ENCODE data around the gene LTBR.

The LTBR gene

DNA sequence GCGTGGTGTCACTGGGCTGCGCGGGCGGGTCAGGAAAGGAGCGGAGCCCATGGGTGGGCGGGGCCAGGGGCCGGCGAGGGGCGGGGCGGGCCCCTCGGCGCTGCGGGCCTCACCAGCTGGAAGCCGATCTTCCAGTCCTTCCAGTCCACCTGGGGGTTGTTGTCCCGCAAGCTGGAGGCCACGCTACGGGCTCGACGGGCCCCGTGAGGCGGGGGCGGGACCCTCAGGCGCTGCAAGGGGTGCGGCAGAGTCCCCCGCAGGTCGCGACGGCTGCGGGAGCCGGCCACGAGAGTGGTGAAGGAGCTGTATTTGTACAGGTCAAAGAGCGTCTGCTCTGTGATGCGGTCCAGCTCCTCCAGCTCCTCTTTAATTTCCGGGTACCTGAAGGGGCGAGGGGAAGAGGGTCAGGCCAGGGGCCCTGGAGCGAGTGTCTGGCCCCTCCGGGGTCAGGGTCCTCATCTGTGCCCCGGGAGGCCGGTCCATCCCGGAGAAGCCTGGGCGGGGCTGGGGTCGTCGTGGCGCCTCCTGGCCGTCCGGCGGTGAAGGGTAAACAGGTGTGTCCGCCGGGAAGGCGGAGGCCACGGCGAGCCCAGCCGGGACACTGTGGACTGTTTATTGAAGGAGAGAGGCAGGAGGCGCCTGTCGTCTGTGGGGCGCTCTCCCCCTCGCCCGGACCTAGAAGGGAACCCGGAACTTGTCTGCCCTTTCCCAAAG, 20.5 kb upstream of the LTBR start:
- DNase-seq (ENCODE audit: low read depth in 1 of 2, low spot score in 1 of 2) = peak; percentile 60 to 79
- in situ Hi-C loops (cut with HindIII; ENCODE audit: low pct_unique_long_range_greater_than_20kb, low sequenced_read_pairs) = no loop called here
- no peak for TF ChIP-seq JUND (IDR thresholded peaks at IDR 0.05; ENCODE audit: low read depth)

GRCh38 chr12:6364044-6364374, 20.0 kb upstream of the LTBR start:
- TF ChIP-seq JUND (IDR thresholded peaks at IDR 0.05; ENCODE audit: low read depth) = no peak
- in situ Hi-C loops (cut with HindIII; ENCODE audit: low pct_unique_long_range_greater_than_20kb, low sequenced_read_pairs) = no loop called here
- peak in 1 of 2 experiments; percentile 84 for DNase-seq (ENCODE audit: low read depth in 1 of 2, low spot score in 1 of 2)

GRCh38 chr12:6367065-6367968, 16.6 kb upstream of the LTBR start:
- in situ Hi-C loops (cut with HindIII; ENCODE audit: low pct_unique_long_range_greater_than_20kb, low sequenced_read_pairs) = no loop called here
- no peak for DNase-seq (ENCODE audit: low read depth in 1 of 2, low spot score in 1 of 2)

GRCh38 chr12:6367969-6368892, 15.7 kb upstream of the LTBR start:
- TF ChIP-seq JUND (IDR thresholded peaks at IDR 0.05; ENCODE audit: low read depth) = no peak
- DNase-seq (ENCODE audit: low read depth in 1 of 2, low spot score in 1 of 2) = peak in 1 of 2 experiments; percentile 58
- in situ Hi-C loops (cut with HindIII; ENCODE audit: low pct_unique_long_range_greater_than_20kb, low sequenced_read_pairs) = no loop called here

More at GRCh38 chr12:6367065-6367968, 16.6 kb upstream of the LTBR start:
- TF ChIP-seq JUND (IDR thresholded peaks at IDR 0.05; ENCODE audit: low read depth) = no peak

GRCh38 chr12:6368906-6369525, 14.9 kb upstream of the LTBR start:
- TF ChIP-seq JUND (IDR thresholded peaks at IDR 0.05; ENCODE audit: low read depth) = no peak
- no peak for DNase-seq (ENCODE audit: low read depth in 1 of 2, low spot score in 1 of 2)
- in situ Hi-C loops (cut with HindIII; ENCODE audit: low pct_unique_long_range_greater_than_20kb, low sequenced_read_pairs) = no loop called here

DNA sequence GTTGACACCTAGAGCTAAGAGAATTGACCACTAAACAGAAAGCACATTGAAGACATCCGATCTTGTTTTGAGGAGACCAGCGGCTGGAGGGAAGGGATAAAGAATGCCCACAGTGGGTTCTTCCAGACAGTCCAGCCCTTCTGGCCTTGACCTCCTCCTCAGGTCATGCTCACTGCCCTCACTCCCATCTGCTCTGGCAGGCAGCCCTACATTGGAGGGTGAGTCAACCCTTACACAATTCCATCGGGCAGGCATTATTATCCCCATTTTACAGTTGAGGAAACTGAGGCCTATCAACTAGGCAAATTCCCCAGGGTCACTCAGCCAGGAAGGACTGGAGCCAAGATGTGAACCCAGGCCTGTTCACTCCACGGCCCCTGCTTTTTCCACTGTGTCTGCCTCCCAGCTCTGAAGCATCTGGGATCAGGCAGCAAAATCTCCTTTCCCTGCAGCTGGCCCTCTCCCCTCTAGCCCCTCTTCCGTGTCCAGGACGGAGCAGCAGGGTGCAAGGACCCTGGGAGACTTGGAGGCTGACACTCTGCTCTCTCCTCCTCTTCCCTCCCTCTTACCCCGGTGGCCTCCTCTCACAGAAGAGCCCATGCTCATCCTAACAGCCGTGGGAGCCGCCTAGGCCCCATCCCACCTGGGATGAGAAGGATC, 13.9 kb upstream of the LTBR start:
- in situ Hi-C loops (cut with HindIII; ENCODE audit: low pct_unique_long_range_greater_than_20kb, low sequenced_read_pairs) = no loop called here
- TF ChIP-seq JUND (IDR thresholded peaks at IDR 0.05; ENCODE audit: low read depth) = no peak
- DNase-seq (ENCODE audit: low read depth in 1 of 2, low spot score in 1 of 2) = no peak

DNA sequence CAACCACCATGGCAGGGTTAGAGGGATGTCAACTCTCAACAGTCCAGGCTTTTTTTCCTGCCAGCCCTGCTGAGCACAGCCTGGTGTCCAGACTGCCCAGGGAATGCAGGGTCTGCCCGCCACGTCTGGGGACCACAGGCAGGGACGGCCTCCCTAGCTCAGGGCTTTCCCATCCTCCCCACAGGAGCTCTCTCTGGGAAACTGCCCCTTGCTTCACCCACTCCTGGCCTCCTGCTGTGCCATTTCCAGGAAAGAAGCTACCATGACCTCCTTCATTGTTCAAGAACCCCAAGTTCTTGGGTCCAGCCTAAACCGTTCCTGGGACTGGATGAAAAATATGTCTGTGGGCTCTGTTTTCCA, 13.4 kb upstream of the LTBR start:
- TF ChIP-seq JUND (IDR thresholded peaks at IDR 0.05; ENCODE audit: low read depth) = no peak
- in situ Hi-C loops (cut with HindIII; ENCODE audit: low pct_unique_long_range_greater_than_20kb, low sequenced_read_pairs) = no loop called here

DNA sequence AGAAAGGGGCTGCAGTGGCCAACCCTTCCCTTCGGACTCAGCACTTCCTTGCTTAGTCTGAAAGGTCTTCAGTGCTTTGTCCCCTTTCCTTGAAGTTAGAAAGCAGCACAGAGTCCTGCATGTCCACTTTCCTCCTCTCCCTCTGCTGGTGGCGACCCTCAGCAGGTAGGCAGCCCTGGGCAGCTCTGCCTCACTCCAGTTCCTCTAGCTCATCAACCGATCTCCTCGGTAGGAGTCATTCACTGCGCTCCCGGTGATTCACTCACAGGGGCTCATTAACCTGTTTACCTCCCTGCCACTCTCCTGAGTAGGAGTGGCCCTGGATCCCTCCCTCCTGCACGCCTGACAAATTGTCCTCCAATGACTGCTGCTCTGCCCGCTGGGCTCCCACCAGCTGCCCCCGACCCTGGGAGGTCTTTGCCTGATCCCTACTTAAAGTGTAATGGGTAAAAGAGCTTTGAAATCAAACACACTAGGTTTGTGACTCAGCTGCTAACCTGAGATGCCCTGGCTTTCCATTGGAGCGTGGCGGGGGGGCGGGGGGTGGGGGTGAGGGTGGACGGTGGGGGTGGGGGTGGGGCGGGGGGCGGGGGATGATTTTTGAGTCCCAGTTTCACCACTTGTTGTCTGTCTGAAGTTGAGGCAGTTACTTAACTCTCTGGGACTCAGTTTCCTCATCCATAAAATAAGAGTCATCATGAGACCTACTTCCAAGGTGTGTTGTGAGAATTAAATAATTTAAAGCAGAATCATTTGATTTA, 12.8 kb upstream of the LTBR start:
- TF ChIP-seq JUND (IDR thresholded peaks at IDR 0.05; ENCODE audit: low read depth) = no peak
- in situ Hi-C loops (cut with HindIII; ENCODE audit: low pct_unique_long_range_greater_than_20kb, low sequenced_read_pairs) = no loop called here
- DNase-seq (ENCODE audit: low read depth in 1 of 2, low spot score in 1 of 2) = peak; percentile 38 to 72

More for the DNA sequence above, 13.4 kb upstream of the LTBR start:
- no peak for DNase-seq (ENCODE audit: low read depth in 1 of 2, low spot score in 1 of 2)

- in situ Hi-C loops (cut with HindIII; ENCODE audit: low pct_unique_long_range_greater_than_20kb, low sequenced_read_pairs) = no loop called here
- DNase-seq (ENCODE audit: low read depth in 1 of 2, low spot score in 1 of 2) = peak in 1 of 2 experiments; percentile 54
- TF ChIP-seq JUND (IDR thresholded peaks at IDR 0.05; ENCODE audit: low read depth) = no peak
These were observed 11.5 kb upstream of the LTBR start for GRCh38 chr12:6372403-6373003.

DNA sequence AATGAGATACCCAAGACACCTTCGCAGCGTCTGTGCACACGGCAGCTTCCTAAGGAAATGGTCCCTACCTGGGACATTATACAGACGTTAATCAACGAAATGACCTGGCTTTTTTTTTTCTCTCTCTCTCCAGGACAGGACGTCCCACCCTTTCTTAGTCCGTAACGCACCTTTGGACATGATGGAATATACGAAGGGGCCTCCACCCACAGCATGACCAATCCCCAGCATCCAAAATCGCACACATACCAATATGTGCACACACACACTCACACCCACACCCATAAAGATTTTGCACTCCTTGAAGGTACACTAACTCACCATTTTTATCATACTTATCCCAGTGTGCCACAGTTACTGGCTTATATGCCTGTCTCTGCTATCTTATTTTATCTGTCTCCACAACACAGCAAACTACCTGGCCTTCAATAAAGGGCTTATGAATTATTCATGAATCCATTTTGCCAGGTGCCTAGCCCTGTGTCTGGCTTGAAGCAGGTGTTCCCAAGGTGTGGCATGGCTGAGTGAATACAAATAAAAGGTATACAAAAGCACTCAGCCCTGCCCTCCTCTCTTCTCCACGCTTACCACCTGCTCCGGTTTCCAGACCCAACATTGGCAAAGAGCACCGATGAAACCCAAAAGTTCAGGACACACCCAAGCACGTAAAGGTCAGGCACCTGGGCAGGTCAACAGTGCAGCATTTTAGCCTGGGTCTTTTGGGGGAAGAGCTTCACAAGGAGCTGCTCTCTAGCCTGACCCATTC, 10.8 kb upstream of the LTBR start:
- no peak for TF ChIP-seq JUND (IDR thresholded peaks at IDR 0.05; ENCODE audit: low read depth)
- in situ Hi-C loops (cut with HindIII; ENCODE audit: low pct_unique_long_range_greater_than_20kb, low sequenced_read_pairs) = no loop called here
- DNase-seq (ENCODE audit: low read depth in 1 of 2, low spot score in 1 of 2) = no peak

All from T47D (cell line).